Kasumi-1 (cell line): ENCODE measurements around the gene SERPINA5.

Experiments used
- DNase-seq, 2 experiments: peaks; one replicate each; lab custom pipeline; 2025; lab: John Stamatoyannopoulos, UW

SERPINA5 gene

GRCh38 chr14:94581127-94581999 lies at the start of gene SERPINA5:
Gene SERPINA5 (plus strand): TSS chr14:94581426. CDS start chr14:94587363, 5,937 bp downstream.
- no peak for DNase-seq

- no peak for DNase-seq
Measured at GRCh38 chr14:94532447-94532846, 48.8 kb upstream of the SERPINA5 start.

GRCh38 chr14:94535506-94535905 lies 45.7 kb upstream of the SERPINA5 start:
- no peak for DNase-seq

GRCh38 chr14:94536836-94537235 lies 44.4 kb upstream of the SERPINA5 start:
- no peak for DNase-seq

- no peak for DNase-seq
Measured at GRCh38 chr14:94538070-94538740, 43.0 kb upstream of the SERPINA5 start.

- no peak for DNase-seq
Measured at GRCh38 chr14:94539181-94539580, 42.0 kb upstream of the SERPINA5 start.

GRCh38 chr14:94540031-94540794 lies 41.0 kb upstream of the SERPINA5 start:
- DNase-seq, result no peak

GRCh38 chr14:94541234-94541975 lies 39.8 kb upstream of the SERPINA5 start:
- no peak for DNase-seq

GRCh38 chr14:94542111-94542810 lies 39.0 kb upstream of the SERPINA5 start:
- DNase-seq, result no peak

- no peak for DNase-seq
Measured at GRCh38 chr14:94542811-94543440, 38.3 kb upstream of the SERPINA5 start.

GRCh38 chr14:94543449-94544124 lies 37.6 kb upstream of the SERPINA5 start:
- DNase-seq, result no peak

GRCh38 chr14:94544726-94545125 lies 36.5 kb upstream of the SERPINA5 start:
- DNase-seq, result no peak

- DNase-seq, result no peak
Measured at GRCh38 chr14:94545131-94545841, 35.9 kb upstream of the SERPINA5 start.

GRCh38 chr14:94547151-94547680 lies 34.0 kb upstream of the SERPINA5 start:
- DNase-seq, result no peak

GRCh38 chr14:94547726-94548125 lies 33.5 kb upstream of the SERPINA5 start:
- DNase-seq, result no peak

- DNase-seq, result no peak
Measured at GRCh38 chr14:94548131-94548998, 32.9 kb upstream of the SERPINA5 start.

GRCh38 chr14:94548999-94549985 lies 31.9 kb upstream of the SERPINA5 start:
- peak; percentile 30 to 60 for DNase-seq
